ENCODE data around the gene ATP8B3. TPM values are rescaled to one million over a fixed set of nuclear protein-coding genes. Genes with fewer than 3 reads are reported as not detected.

ATP8B3 gene
- total and polyA plus RNA-seq, 2 of the 13 experiments (the other 11 are each of a cell fraction or from before 2014, with no cell fraction given) = 2.6 to 5.9 TPM

DNA sequence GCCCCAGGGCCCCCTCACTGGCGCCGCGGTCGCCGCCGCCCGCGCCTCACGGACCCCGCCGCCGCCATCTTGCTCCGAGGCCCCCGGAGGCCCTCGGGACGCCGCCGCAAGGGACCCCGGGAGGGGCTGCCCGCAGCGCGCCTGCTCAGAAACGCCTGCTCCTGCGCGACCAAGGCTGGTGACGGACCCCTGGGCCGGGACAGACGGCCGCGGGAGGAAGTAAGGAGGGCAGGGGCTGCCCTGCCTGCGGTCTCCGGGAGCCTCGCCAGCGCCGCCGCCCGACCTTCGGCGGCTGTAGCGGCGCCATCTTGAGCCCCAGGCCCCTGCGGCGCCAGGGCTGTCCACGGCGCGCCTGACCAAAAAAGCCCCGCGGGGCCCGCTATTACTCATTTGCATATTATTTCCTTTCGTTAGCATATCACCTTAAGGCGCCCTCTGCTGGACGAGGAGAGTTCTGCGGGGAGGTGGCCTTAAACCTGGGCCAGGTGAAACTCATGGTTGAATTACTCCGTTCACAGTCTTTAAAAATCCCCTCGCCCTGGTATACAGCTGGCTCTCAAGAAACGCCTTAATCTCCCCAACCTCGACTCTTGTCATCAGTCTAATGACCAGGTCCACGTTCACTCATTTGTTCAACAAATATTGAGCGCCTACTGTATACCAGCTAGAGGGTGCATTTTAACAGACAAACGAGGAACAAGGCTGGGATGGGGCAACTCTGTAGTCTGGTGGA is 36.5 kb upstream of the ATP8B3 start, which contains the start of gene REXO1:
Gene REXO1, minus strand, starts transcription at position 85 of the 733 bp plus-strand sequence. CDS start 125 bp downstream, outside the sequence.
- Histone ChIP-seq H3K4me1 (ENCODE audit: insufficient read depth, low read length) (peaks cover 31% of the 10 kb centered on the region), H3K79me2 (ENCODE audit: insufficient read depth, low read length) (peaks cover 44% of the 10 kb centered on the region), H2AFZ (ENCODE audit: low read length) (no peak within 1 kb of the TSS), H3K4me2 (ENCODE audit: low read depth, low read length) (peak within 1 kb of the TSS; percentile 99), H3K36me3 (replicated peaks in 1 of 2; ENCODE audit: control insufficient read depth in 1 of 2, insufficient read depth in 2 of 2, low read length in 2 of 2) (peaks cover 2 to 18% of the 10 kb centered on the region in 2 experiments; a peak in 2 of 5 replicates), H3K9ac (ENCODE audit: insufficient read depth, low read depth, low read length) (peak within 1 kb of the TSS; percentile 100), H3K9me3 (ENCODE audit: low read length) (no peaks in the 10 kb centered on the region), H3K27me3 (ENCODE audit: control insufficient read depth in 1 of 2, insufficient read depth in 2 of 2, low read length in 2 of 2) (no peaks in the 10 kb centered on the region; a peak in 1 of 5 replicates), H3K4me3 (replicated peaks in 1 of 3; ENCODE audit: insufficient read depth in 1 of 3, low read depth in 2 of 3, low read length in 3 of 3) (peak within 1 kb of the TSS; percentile 79 to 97 (median 96)), H4K20me1 (ENCODE audit: insufficient read depth, low read length) (peaks cover 22% of the 10 kb centered on the region), H3K27ac (ENCODE audit: extremely low read length, insufficient read depth, low read length) (peak within 1 kb of the TSS; percentile 99)
- FAIRE-seq (peak; percentile 83), ATAC-seq (peak; percentile 51), DNase-seq (ENCODE audit: low spot score) (peak; percentile 89)
- intact Hi-C loops (cut with micrococcal nuclease; ENCODE audit: unreplicated experiment) (no loop called here), in situ Hi-C loops (cut with HindIII; ENCODE audit: extremely low pct_ligation_motif_present, low pct_unique_long_range_greater_than_20kb) (no loop called here)
- ChIA-PET CTCF (ENCODE audit: low intra/inter-chr PET ratio, low total read pairs) (interaction anchor here (1.3 to 2.4 kb wide), 2 partner anchors 11 to 16 kb away, joined by 3 to 13 read pairs; no protein-coding TSS in a partner anchor), POLR2A (no interaction called here)
- no TSS peak for BruUV-seq (replicated peaks)
- 8% methylated on average over 18 of the region's 60 CpGs for WGBS (ENCODE audit: low lambda C conversion rate)
- no peak for TF ChIP-seq LCORL (IDR thresholded peaks at IDR 0.05)
- 0 out of 2 replicates have a peak, but pooled peaks have one; percentile 26 for TF ChIP-seq LCORL (CRISPR knock-in tag; IDR thresholded peaks at IDR 0.05)
- peak; percentile 48; the same call in 1 of the 2 replicates for TF ChIP-seq ELF3 (CRISPR knock-in tag; IDR thresholded peaks at IDR 0.05)
- TF ChIP-seq TAF1 (CRISPR knock-in tag; IDR thresholded peaks at IDR 0.05) = peak; percentile 82
- 0 out of 2 replicates have a peak, but pooled peaks have one; percentile 4 for TF ChIP-seq MYC (CRISPR knock-in tag; IDR thresholded peaks at IDR 0.05; ENCODE audit: borderline replicate concordance)
- TF ChIP-seq ZNF552 (CRISPR knock-in tag; IDR thresholded peaks at IDR 0.05; ENCODE audit: borderline replicate concordance) = no peak
- TF ChIP-seq ATAD3A (CRISPR knock-in tag; IDR thresholded peaks at IDR 0.05) = no peak
- TF ChIP-seq ZNF891 (CRISPR knock-in tag; IDR thresholded peaks at IDR 0.05) = no peak
- TF ChIP-seq MAFG (CRISPR knock-in tag; IDR thresholded peaks at IDR 0.05) = no peak
- TF ChIP-seq, protein P1, sequence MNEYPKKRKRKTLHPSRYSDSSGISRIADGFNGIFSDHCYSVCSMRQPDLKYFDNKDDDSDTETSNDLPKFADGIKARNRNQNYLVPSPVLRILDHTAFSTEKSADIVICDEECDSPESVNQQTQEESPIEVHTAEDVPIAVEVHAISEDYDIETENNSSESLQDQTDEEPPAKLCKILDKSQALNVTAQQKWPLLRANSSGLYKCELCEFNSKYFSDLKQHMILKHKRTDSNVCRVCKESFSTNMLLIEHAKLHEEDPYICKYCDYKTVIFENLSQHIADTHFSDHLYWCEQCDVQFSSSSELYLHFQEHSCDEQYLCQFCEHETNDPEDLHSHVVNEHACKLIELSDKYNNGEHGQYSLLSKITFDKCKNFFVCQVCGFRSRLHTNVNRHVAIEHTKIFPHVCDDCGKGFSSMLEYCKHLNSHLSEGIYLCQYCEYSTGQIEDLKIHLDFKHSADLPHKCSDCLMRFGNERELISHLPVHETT (CRISPR knock-in tag; conservative IDR thresholded peaks at IDR 0.05) = no peak; the same call in 1 of the 2 replicates
- TF ChIP-seq MTF2 (CRISPR knock-in tag; IDR thresholded peaks at IDR 0.05; ENCODE audit: borderline replicate concordance) = 0 out of 2 replicates have a peak, but pooled peaks have one; percentile 31
- TF ChIP-seq, protein P2, sequence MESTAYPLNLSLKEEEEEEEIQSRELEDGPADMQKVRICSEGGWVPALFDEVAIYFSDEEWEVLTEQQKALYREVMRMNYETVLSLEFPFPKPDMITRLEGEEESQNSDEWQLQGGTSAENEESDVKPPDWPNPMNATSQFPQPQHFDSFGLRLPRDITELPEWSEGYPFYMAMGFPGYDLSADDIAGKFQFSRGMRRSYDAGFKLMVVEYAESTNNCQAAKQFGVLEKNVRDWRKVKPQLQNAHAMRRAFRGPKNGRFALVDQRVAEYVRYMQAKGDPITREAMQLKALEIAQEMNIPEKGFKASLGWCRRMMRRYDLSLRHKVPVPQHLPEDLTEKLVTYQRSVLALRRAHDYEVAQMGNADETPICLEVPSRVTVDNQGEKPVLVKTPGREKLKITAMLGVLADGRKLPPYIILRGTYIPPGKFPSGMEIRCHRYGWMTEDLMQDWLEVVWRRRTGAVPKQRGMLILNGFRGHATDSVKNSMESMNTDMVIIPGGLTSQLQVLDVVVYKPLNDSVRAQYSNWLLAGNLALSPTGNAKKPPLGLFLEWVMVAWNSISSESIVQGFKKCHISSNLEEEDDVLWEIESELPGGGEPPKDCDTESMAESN (CRISPR knock-in tag; conservative IDR thresholded peaks at IDR 0.05) = peak; percentile 80; the same call in 1 of the 2 replicates
- TF ChIP-seq, protein P3, sequence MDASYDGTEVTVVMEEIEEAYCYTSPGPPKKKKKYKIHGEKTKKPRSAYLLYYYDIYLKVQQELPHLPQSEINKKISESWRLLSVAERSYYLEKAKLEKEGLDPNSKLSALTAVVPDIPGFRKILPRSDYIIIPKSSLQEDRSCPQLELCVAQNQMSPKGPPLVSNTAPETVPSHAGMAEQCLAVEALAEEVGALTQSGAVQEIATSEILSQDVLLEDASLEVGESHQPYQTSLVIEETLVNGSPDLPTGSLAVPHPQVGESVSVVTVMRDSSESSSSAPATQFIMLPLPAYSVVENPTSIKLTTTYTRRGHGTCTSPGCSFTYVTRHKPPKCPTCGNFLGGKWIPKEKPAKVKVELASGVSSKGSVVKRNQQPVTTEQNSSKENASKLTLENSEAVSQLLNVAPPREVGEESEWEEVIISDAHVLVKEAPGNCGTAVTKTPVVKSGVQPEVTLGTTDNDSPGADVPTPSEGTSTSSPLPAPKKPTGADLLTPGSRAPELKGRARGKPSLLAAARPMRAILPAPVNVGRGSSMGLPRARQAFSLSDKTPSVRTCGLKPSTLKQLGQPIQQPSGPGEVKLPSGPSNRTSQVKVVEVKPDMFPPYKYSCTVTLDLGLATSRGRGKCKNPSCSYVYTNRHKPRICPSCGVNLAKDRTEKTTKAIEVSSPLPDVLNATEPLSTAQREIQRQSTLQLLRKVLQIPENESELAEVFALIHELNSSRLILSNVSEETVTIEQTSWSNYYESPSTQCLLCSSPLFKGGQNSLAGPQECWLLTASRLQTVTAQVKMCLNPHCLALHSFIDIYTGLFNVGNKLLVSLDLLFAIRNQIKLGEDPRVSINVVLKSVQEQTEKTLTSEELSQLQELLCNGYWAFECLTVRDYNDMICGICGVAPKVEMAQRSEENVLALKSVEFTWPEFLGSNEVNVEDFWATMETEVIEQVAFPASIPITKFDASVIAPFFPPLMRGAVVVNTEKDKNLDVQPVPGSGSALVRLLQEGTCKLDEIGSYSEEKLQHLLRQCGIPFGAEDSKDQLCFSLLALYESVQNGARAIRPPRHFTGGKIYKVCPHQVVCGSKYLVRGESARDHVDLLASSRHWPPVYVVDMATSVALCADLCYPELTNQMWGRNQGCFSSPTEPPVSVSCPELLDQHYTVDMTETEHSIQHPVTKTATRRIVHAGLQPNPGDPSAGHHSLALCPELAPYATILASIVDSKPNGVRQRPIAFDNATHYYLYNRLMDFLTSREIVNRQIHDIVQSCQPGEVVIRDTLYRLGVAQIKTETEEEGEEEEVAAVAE (CRISPR knock-in tag; IDR thresholded peaks at IDR 0.05; ENCODE audit: borderline replicate concordance) = no peak
- TF ChIP-seq SOX5 (CRISPR knock-in tag; IDR thresholded peaks at IDR 0.05; ENCODE audit: borderline replicate concordance) = no peak
